Endothelial cell of umbilical vein (primary cell): ENCODE measurements around the gene AKAIN1. TPM values are rescaled to one million over a fixed set of nuclear protein-coding genes. Genes with fewer than 3 reads are reported as not detected.

Experiments
- BruUV-seq: library from RNA; stranded (reverse); fragments of 400-500 nt; replicated peaks from 2 replicates; lab custom pipeline; 2021; lab: Mats Ljungman, UMichigan
- CTCF ChIA-PET: fragments of 300-600, 350-600 bp; sonication (Branson Sonifier 250); formaldehyde crosslinking; loops from one replicate; lab custom pipeline; 2021; ENCODE audit warnings: antibody characterized with exemption, inconsistent platforms; lab: Charles Lee
- POLR2A ChIA-PET: fragments of 300-600, 350-600 bp; sonication (Branson Sonifier 250); formaldehyde crosslinking; loops from one replicate; lab custom pipeline; 2021; ENCODE audit warnings: antibody characterized with exemption, inconsistent platforms; lab: Charles Lee
- DNase-seq: peaks from one replicate; pipeline ENCODE4 v3.0.0-alpha.2; 2011; ENCODE audit warnings: low read depth, low spot score
- FAIRE-seq: peaks from 2 replicates; lab custom pipeline; 2011; peaks lifted over from hg19 to GRCh38; lab: Jason Lieb, UNC
- H2AFZ ChIP-seq: 2 replicates; pipeline ENCODE4 v1.6.0; 2012; ENCODE audit warnings: low read depth, low read length, control low read depth, inconsistent platforms
- H3K27ac ChIP-seq: 2 replicates; pipeline ENCODE4 v1.5.1; 2011; ENCODE audit warnings: low read depth, mild to moderate bottlenecking, control low read depth, low read length, moderate library complexity; ENCODE audit not compliant: insufficient read depth
- H3K27me3 ChIP-seq, 2 experiments: 2 replicates each; pipeline versions ENCODE4 v1.6.0 to v1.6.1; 2011; ENCODE audit warnings: low read length in 2 of 2, mixed read lengths in 1 of 2; ENCODE audit not compliant: control insufficient read depth in 2 of 2, insufficient read depth in 2 of 2
- H3K36me3 ChIP-seq, 2 experiments: 2 replicates in 1 of 2; 3 replicates in 1 of 2; pipeline ENCODE4 v1.5.1; 2011; ENCODE audit warnings: low read length in 2 of 2, mild to moderate bottlenecking in 1 of 2, moderate library complexity in 1 of 2; ENCODE audit not compliant: control insufficient read depth in 2 of 2, insufficient read depth in 2 of 2; ENCODE audit errors: extremely low read depth in 1 of 2
- H3K4me1 ChIP-seq: 3 replicates; pipeline ENCODE4 v1.5.1; 2011; ENCODE audit warnings: mild to moderate bottlenecking, low read length; ENCODE audit not compliant: control insufficient read depth, insufficient read depth; ENCODE audit errors: extremely low read depth
- H3K4me2 ChIP-seq: 2 replicates; pipeline ENCODE4 v1.6.1; 2011; ENCODE audit warnings: low read length, control low read depth, mixed read lengths; ENCODE audit not compliant: insufficient read depth
- H3K4me3 ChIP-seq, 3 experiments: fragments of 200-600 bp in 1 of 3; sonication (generic), shearing (Covaris generic) in 1 of 3; replicated peaks in 1 of 3; 2 replicates each; pipeline ENCODE4 v1.5.1; 2011 to 2016; ENCODE audit warnings: control low read depth in 3 of 3, low read length in 3 of 3, mild to moderate bottlenecking in 2 of 3, inconsistent platforms in 1 of 3, low read depth in 1 of 3, moderate library complexity in 1 of 3; ENCODE audit not compliant: insufficient read depth in 1 of 3
- H3K79me2 ChIP-seq: 2 replicates; pipeline ENCODE4 v1.6.0; 2012; ENCODE audit warnings: low read length, inconsistent platforms; ENCODE audit not compliant: control insufficient read depth, insufficient read depth
- H3K9ac ChIP-seq: replicated peaks from 2 replicates; pipeline ENCODE3; 2011; ENCODE audit warnings: low read length, control low read depth; ENCODE audit not compliant: insufficient read depth; ENCODE audit errors: extremely low read depth
- H3K9me1 ChIP-seq: replicated peaks from 3 replicates; pipeline ENCODE4 v1.6.0; 2011; ENCODE audit warnings: mild to moderate bottlenecking, low read length; ENCODE audit not compliant: control insufficient read depth, insufficient read depth; ENCODE audit errors: extremely low read depth
- H3K9me3 ChIP-seq: replicated peaks from 2 replicates; pipeline ENCODE4 v1.5.1; 2012; ENCODE audit warnings: low read length, inconsistent platforms; ENCODE audit not compliant: control insufficient read depth, insufficient read depth
- H4K20me1 ChIP-seq: replicated peaks from 2 replicates; pipeline ENCODE3; 2011; ENCODE audit warnings: mild to moderate bottlenecking, low read length; ENCODE audit not compliant: control insufficient read depth, insufficient read depth; ENCODE audit errors: extremely low read depth
- EZH2 ChIP-seq: IDR thresholded peaks from 2 replicates; pipeline ENCODE4 v1.6.1; 2012; ENCODE audit warnings: borderline replicate concordance, low read depth, mild to moderate bottlenecking, moderate library complexity, low read length, inconsistent platforms; ENCODE audit not compliant: severe bottlenecking
- FOS ChIP-seq: IDR thresholded peaks from 2 replicates; pipeline ENCODE4 v1.6.1; 2011; ENCODE audit warnings: mild to moderate bottlenecking, low read length, moderate library complexity, borderline replicate concordance; ENCODE audit not compliant: insufficient read depth
- GATA2 ChIP-seq: IDR thresholded peaks from 2 replicates; pipeline ENCODE4 v1.7.0; 2011; ENCODE audit warnings: low read depth, mild to moderate bottlenecking, moderate library complexity, mixed read lengths, low read length; ENCODE audit not compliant: insufficient read length, insufficient read depth
- JUN ChIP-seq: IDR thresholded peaks from 2 replicates; pipeline ENCODE4 v1.6.1; 2011; ENCODE audit warnings: borderline replicate concordance, low read depth; ENCODE audit not compliant: insufficient read length, insufficient read depth
- MYC ChIP-seq: IDR thresholded peaks from one replicate; pipeline ENCODE4 v1.6.1; 2011; ENCODE audit warnings: mild to moderate bottlenecking, low read depth, low read length
- POLR2A ChIP-seq: IDR thresholded peaks from 2 replicates; pipeline ENCODE4 v1.6.1; 2012; ENCODE audit warnings: low read depth, mild to moderate bottlenecking, control low read depth, low read length
- POLR2AphosphoS5 ChIP-seq: IDR thresholded peaks from 2 replicates; pipeline ENCODE4 v1.6.1; 2012; ENCODE audit warnings: low read depth, mild to moderate bottlenecking, control low read depth, low read length, moderate library complexity; ENCODE audit not compliant: insufficient read depth
- dilution Hi-C: fragments of 300-500 bp; cut with MboI; formaldehyde crosslinking; loops from one replicate; pipeline ENCODE4 v1.15.0; 2019; ENCODE audit warnings: low sequenced_read_pairs; ENCODE audit not compliant: extremely low pct_ligation_motif_present
- intact Hi-C: fragments of 100-400 bp; cut with micrococcal nuclease; formaldehyde crosslinking; loops from one replicate; pipeline ENCODE4 v1.10.0; 2022
- polyA plus RNA-seq, 4 experiments: library from polyadenylated mRNA; depleted of rRNA in 3 of 4; stranded (reverse) in 3 of 4; unstranded in 1 of 4; fragments of >200 nt; gene quantifications; 2 replicates each; pipeline versions ENCODE4 v1.2.1 to v1.2.3, GENCODE V29; 2011 to 2012; ENCODE audit warnings: missing spikeins in 1 of 4
- total RNA-seq: library from RNA; stranded (reverse); gene quantifications from 2 replicates; pipeline ENCODE4 v1.2.3, GENCODE V29; 2021
- TF ChIP-seq, protein P1 (sequence below): IDR thresholded peaks from 2 replicates; pipeline ENCODE4 v1.6.1; 2011; ENCODE audit not compliant: insufficient read depth, insufficient read length
- TF ChIP-seq, protein P2 (sequence below), 2 donors: IDR thresholded peaks; 1 replicate in 1 of 2; 2 replicates in 1 of 2; pipeline ENCODE4 v1.5.1; 2011; ENCODE audit warnings: low read length in 2 of 2, mild to moderate bottlenecking in 2 of 2, moderate library complexity in 2 of 2, control low read depth in 1 of 2, inconsistent platforms in 1 of 2, low read depth in 1 of 2; ENCODE audit not compliant: insufficient read depth in 1 of 2; ENCODE audit errors: extremely low read depth in 1 of 2

AKAIN1 gene
- total and polyA plus RNA-seq, 2 donors (not counting 3 experiments of a cell fraction or from before 2014, with no cell fraction given): not detected

DNA sequence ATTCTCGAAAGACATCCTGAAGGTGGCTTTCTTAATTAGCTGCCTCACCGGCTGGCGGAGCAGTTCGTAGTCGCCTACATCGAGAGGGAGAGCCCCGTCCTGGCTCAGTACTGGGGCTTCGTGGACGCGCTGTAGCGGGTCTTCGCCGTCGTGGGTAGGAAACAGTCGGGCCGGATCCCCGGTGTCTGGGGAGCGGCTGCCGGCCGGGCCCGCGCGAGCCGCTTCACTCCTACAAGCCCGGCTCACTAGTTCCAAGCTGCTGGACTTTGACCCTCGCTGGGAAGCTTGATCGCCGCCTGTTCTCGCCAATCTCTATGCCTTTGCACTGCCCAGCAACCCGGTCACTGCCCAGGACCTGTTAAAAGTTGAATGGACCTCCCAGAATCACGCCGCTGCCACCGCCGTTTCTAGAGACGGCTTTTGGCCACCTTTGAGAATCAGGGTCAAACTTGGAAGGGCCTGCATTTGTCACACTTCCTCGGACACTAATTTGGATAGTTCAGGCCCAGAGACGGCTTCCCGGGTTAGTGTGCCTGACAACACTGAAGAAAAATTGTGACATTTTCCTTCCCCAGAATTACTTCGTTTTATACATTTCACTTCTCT lies 41.4 kb upstream of the AKAIN1 start:
- H4K20me1 ChIP-seq: no peaks in the 10 kb centered on the region
- DNase-seq (no peak), FAIRE-seq (no peak)
- no peaks in the 10 kb centered on the region for H3K9me1 ChIP-seq
- peak overlapping the region; percentile 73 for H3K27ac ChIP-seq
- intact Hi-C loops: loop anchor here (1.0 to 5.0 kb wide), 3 partner anchors 58 to 394 kb away; no protein-coding TSS in a partner anchor
- TF ChIP-seq MYC (no peak), FOS (no peak), POLR2A (no peak), POLR2AphosphoS5 (no peak), EZH2 (no peak), GATA2 (no peak), JUN (no peak)
- TF ChIP-seq, protein P1, sequence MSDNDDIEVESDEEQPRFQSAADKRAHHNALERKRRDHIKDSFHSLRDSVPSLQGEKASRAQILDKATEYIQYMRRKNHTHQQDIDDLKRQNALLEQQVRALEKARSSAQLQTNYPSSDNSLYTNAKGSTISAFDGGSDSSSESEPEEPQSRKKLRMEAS: no peak
- TF ChIP-seq, protein P2, sequence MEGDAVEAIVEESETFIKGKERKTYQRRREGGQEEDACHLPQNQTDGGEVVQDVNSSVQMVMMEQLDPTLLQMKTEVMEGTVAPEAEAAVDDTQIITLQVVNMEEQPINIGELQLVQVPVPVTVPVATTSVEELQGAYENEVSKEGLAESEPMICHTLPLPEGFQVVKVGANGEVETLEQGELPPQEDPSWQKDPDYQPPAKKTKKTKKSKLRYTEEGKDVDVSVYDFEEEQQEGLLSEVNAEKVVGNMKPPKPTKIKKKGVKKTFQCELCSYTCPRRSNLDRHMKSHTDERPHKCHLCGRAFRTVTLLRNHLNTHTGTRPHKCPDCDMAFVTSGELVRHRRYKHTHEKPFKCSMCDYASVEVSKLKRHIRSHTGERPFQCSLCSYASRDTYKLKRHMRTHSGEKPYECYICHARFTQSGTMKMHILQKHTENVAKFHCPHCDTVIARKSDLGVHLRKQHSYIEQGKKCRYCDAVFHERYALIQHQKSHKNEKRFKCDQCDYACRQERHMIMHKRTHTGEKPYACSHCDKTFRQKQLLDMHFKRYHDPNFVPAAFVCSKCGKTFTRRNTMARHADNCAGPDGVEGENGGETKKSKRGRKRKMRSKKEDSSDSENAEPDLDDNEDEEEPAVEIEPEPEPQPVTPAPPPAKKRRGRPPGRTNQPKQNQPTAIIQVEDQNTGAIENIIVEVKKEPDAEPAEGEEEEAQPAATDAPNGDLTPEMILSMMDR (IDR thresholded peaks at IDR 0.05; ENCODE audit: extremely low read depth in 1 of 2, insufficient read depth in 1 of 2, low read depth in 1 of 2, low read length in 2 of 2): no peak
- no peaks in the 10 kb centered on the region for H3K9me3 ChIP-seq
- peak overlapping the region; percentile 92 for H2AFZ ChIP-seq
- H3K4me1 ChIP-seq: peaks cover 20% of the 10 kb centered on the region
- peak overlapping the region; percentile 66 to 80 (median 72) for H3K4me3 ChIP-seq
- peak overlapping the region; percentile 83 for H3K4me2 ChIP-seq
- dilution Hi-C loops: no loop called here
- peaks cover 0 to 2% of the 10 kb centered on the region in 2 experiments for H3K36me3 ChIP-seq
- H3K27me3 ChIP-seq: peaks cover 9 to 17% of the 10 kb centered on the region in 2 experiments
- ChIA-PET CTCF (interaction anchor here (0.6 to 2.8 kb wide), 5 partner anchors 7 to 1451 kb away, joined by 3 to 25 read pairs (median 7); partner anchors contain the start of gene ZBTB14), POLR2A (interaction anchor here (3.3 kb wide), 1 partner anchor 57 kb away, joined by 22 read pairs; the partner anchor contains the start of gene ZBTB14)
- TSS peak; percentile 38 for BruUV-seq
- H3K79me2 ChIP-seq: peaks cover 8% of the 10 kb centered on the region
- H3K9ac ChIP-seq: peak overlapping the region; percentile 68
